HG02763 (cell line): ENCODE results near the gene TCF4.

Experiments used
- ATAC-seq: cut with Tn5 transposase; IDR thresholded peaks from one replicate; pipeline ENCODE4 v1.9.1; 2021; ENCODE audit warnings: mild to moderate bottlenecking, moderate library complexity; ENCODE audit not compliant: unreplicated experiment

Gene TCF4

DNA sequence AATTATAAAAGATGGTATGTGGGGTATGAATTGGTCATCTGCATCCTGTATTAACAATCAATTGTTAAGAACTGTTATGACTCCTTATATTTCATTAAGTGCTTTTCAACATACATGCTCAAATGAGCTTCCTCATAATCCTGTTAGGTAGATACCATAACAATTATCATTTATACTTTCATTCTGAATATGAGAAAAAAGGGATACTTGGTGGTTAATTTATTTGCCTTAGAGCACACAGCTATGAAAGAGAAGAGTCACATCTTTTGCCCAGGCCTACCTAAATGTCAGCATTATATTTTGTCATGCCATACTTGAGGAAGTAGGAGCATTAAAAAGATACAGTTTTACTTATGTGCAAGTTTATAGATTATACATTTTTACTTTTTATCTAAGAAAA is 169.6 kb downstream of the TCF4 start:
- no peak for ATAC-seq

DNA sequence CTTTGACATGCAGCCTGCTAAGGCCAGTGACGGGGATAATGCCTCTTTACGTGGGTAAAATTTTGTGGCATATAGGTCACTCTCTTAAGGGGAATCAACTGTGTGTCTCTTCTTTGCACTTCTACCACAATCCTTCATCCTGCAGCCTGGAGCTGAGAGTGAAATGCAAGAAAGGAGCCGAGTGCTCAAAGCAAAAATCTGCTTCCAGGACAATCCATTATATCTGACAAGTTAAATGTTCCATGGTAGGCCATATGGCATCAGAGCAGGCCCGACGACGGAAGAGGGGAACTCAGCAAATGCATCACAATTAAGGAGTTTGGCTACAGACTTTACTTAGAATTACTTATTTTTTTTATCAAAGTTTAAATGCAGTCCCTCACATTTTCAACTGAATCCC is 171.2 kb downstream of the TCF4 start:
- no peak for ATAC-seq

DNA sequence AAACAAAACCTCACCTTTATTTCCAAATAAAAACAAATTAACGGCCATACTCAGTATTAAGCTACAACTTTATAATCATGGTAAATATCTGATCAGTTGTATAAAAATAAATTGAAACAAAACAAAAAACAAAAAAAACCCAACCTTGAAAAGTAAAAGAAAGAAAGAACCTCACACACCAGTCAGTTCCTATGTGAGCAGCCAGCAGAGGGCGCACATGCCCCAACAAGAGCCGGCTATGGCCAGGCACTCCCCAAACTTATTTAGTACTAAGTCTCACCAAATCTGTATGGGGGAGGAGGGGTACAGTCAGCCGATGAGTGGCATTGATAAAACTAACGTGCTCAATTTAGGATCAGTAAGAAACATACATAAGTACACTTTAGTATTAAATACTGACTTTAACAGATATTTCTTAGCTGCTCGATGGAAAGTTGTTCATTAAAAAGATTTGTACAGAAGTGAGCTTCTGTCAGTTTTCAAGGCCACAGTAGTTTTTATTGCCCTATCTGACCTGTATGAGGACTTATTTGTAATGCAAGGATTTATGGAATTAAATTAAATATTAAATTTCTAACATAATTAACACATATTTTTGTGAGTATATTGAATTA is 172.6 kb downstream of the TCF4 start:
- ATAC-seq: peak; percentile 83

DNA sequence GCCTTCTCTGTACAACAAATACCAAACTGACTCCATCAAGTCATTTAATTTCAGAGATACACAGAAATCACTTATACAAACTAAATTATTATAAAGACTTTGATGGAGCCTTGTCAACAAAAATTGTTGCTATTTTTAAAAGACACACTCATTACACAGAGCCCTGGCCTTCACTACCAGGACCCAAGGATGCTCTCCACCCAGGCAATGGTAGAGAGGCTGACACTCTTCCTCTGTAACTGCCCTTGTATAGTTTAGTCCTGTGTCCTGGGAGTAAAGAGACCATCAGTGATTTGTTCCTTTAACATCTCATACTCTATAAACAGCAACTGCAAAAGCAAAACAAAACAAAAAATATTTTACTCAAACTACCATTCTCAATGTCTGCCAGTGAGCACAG is 173.5 kb downstream of the TCF4 start:
- ATAC-seq: no peak

DNA sequence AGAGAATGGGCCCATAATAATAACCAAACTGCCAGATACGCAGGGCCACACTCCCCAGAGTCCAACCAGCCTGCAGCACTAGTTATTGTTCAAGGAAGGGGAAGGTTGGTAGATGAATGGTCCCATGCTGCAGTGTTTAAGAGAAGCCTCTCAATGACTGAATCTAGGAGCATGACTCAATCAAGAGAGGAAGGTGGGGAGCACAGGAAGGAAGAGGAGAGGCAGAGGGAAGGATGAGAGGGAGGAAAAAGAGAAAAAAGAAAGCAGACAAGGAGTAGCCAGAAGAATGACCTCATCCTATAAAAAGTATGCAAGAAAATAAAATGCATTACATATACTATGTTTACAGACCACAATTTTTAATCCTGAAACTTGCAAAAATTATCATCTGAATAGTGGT is 174.5 kb downstream of the TCF4 start:
- ATAC-seq: no peak

DNA sequence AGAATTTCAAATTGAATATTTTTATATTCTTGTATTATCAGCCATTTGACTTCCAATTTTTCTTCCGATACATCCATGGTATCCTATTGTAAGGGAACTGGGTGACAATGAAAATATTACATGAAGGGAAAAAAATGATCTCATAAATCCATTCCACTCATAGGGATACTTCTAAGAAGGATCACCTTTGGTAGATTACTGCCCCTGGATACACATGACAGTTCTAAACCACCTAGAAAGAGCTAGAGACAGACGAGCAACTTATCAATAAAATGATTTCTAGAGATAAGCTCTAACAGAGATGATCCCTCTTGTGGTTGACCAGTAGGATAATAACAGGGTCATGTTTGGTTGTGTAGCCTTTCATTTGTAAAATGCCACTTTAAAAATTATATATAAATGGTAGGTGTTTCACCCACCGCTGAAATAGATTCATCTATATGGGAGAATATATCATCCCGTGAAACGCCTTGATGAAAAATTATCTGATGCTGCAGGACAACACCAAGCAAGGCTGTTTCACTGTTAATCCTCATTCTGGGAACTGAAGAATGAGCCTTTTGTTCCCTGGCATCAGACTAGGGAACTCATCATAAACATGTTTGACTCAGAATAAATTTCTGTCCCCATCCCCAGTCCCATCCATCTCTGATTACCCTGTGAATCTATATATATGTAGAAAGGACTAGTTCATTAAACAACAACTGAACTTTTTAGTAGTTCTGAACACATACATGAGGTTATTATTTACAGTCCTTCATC is 180.0 kb downstream of the TCF4 start:
- ATAC-seq: no peak

DNA sequence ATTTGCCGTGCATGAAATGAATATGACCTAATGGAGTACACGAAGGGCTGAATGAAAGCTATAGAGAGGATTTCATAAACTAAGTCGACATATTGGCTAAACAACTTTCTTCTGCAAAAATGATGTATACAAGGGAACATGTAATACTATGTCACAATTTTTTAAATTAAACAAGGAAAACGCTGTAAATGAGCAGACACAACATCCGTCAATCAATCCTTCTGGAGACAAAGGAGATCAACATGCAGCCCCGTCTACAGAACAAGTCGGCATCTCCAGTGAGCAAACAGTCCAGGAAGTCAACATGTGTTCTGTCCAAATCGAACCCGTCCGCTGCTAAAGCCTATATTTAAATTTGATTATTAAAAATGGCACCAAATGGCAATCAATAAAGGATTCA is 180.8 kb downstream of the TCF4 start:
- no peak for ATAC-seq

DNA sequence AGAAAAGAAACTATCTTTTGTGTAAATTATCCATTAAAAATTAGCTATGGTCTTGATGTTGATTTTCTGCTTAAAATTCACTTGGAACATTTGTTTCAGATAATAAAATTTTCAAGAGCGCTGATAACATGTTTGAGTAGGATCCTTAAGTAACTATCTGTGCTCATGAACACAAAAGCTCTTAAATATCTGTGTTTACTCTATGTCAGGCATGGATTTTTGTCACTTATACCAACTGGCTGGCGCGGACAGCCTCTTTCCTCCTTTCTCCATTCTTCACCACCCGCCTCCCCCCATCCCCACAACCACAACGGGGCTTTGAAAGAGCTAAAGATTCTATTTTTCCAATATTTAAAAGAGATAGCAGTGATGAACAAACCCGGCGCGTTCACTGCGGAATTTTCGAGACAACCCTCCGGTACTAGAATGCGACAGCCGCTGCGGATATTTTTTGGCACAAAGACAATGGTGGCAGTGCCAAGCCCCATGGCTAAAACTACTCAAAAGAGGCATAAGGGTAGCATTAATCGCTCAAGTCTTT is 181.5 kb downstream of the TCF4 start:
- ATAC-seq: no peak

DNA sequence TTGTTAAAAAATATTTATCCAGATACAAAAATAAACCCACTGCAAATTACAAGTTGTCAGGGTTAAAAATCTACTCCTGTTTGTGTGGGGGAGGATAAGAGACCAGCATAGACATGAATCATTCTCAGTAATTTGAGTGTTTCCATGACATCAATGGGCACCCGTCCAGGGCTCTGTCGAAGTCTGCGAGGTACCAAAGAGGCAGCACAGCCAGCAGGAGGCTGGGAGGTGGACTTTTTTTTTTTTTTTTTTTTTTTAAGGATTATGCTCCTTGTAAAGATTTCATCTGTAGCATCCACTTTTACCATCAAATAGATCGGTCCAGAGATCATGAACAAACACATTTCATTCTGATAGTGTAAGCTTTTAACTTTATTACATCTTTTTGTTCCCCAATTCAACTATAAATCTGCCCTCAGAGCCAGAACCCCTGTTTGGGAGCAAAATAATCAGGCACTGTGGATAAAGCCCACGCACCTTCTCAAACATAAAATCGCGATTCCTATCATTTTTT is 182.0 kb downstream of the TCF4 start:
- ATAC-seq: no peak

DNA sequence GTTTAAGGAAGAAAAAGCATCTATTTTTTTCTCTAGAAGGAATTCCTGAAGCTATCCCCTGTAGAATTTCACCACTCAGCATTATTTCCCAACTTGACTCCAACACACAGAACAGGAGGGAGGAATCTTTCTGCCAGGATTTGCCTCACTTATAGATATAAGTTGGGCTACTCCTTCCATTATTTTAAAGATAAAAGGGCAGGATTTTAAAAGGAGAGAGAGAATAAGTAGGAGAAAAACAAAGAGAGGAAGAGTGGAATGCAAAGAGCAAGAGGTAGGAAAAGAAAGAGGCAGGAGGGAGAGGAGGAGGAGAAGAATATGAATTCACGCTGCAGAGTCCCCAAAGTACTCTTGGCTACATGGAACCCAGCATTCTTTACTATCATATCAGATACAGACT is 182.5 kb downstream of the TCF4 start:
- no peak for ATAC-seq

DNA sequence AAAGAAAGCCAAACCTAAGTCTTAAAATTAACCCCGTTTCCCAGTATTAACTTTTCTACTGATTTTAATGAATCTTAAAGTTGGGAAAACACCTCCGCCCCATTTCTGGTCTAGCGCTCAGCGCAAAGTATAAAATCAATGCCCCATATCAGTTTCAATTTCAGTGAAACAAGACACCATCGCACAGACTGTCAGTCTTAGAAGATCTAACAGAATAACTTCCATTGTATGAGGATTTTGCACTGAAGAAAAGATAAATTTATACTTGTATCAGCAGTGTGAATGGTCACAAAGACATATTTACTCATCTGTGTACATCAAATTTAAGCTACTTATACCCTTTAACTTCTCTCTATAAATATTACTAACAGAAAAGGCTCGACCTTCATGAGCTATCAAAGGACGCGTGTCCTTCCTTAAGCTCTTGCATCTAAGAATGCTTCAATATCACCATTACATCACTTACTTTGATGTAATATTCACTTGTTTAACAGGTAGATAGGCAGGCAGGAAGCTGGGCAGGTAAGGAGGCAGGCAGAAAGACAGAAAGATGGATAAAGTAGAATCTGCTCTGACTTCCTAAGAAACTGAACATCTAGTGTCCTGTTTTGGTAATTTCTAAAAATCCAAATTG is 183.0 kb downstream of the TCF4 start:
- no peak for ATAC-seq

DNA sequence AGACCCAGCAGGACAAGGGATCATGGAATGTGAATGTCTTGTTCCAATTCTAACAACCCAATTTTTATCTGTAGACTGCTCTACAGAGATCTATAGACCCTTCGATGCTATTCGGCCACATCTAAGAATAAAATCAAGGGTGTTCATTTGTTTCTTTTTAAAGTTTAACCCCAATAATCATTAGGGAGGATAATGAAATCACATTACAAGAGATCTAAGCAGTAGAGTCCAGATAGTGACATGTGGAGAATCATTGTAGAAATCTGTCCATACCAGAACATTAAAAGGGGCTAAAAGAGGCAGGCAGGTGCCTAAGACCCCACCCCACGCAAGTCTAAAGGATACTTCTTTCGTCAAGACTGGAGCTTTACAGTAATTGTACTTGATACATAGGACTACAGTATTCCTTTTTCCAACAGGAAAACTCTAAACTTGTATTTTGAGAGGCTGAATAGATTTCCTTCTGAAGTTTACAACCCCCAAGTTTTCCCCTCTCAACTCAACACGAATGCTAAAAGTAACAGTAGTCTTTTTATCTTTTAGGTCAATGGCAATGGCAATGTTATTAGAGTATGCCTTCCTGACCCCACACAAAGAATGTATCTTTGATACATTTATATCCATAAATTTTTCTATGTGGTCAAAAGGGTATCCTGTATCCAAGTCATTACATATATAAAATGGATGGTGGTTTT is 183.7 kb downstream of the TCF4 start:
- ATAC-seq: no peak

DNA sequence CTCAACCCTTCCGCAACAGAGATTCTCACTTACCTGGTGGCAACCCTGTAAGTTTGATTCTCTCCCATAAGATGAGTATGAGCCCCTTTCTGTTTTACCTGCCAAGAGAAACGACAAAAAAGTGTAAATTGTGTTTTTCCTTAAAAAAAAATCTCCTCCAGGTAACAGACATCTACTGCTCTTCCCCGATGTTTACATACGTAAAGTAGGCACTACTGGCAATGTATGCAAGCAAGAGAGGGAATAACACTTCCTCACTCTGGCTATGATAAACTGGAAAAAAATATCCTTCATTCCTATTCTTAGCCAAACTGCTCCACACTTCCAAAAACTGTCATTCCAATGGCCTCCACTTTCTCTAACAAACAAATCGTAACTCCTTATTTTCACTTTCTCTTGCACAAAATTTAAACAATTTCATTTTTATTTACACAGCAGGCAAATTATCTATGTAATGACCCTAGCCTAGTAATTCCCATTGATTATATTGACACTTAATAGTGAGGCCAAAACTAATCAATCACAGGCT is 184.5 kb downstream of the TCF4 start:
- ATAC-seq: no peak

DNA sequence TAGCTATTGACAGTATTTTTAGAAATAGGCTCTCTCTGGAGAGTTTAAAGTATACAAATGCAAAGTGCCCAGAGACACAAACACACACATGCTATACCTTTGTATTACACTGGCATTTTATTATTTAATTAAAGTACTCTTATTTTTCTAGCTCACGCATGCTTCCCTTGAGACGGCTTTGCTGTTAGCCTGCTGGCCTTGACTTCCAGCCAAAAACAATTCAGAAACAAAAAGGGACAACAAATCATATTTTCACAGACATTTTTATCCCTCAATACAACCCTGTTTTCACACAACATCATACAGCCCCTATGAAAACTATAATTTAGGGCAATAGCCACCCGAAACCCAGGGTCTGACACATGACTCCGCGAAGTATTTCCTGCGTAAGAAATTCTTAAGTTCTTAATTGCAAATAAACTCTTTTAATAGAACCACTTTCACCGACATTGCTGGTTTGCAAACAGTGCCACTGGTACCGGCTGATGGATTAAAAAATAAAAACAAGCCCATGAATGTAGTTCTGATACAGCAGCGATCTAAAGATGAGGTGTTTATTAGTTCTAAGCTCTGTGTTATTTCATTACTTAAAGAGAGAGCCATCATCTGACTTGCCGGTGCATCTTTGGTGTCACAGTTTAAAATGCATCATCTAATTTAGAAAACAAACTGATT is 185.1 kb downstream of the TCF4 start:
- ATAC-seq: no peak

DNA sequence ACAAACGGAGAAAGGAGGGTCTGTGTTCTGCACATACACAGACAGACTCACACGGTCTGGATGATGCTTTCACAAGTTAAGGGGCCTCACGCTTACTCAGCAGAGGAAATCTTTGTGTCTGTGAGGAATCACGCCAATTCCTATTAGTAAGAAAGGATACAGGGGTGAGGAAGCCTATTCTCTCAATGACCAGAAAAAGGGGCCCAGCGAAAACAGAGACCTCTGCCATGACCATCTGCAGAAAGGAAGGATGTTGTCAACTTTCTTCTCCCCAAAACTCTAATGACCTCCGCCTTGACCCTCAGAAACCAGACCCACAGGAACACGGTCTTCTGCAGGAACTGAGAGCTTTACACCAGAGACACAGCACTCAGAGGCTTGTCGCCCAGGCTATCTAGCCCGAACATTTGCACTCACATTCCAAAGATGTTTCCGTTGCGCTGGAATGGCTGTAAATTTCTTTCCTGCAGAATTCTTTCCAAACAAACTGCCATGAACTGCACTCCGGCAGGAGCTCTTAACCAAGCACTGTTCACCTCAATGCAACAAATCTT is 186.3 kb downstream of the TCF4 start:
- no peak for ATAC-seq

DNA sequence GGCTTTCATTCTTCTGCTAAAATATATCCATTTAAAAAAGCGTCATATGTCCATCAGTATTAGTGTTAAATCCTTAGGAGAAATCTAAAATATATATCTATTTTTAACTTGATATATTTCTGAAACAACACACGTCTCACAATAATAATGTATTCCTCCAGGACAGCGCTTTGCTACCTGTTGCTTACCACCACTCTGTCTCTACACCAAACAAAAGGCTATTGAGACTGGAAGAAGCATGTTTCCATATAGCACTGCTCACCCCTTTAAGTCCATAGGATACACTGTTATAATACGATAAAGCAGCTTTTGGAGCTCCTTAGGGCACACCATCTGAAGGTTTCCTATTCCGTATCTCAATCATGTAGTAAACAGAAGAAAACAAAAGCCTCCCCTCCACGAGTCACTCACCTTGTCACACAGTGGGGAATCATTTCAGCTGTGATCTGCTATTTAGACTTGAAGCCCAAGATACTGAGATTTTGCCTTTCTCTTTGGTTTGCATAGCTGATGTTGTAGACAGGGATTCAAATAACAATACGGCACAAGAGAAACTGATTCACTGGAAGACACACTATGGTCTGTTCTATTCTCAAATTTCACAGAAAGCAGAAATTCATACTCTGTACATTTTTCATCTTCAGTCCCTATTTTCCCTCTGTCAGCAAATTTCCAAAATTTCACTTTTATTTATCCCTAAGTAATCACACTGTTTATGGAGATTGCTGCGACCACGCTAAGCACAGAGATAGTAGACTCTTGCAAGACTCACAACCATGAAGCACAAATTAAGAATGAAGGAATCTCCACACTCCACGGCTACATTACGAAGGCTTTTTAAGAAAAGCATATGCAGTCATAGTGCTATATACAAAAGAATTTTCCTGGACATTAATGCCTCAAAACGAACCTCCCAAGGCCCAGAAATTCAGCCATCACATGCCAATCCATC is 187.1 kb downstream of the TCF4 start:
- no peak for ATAC-seq

DNA sequence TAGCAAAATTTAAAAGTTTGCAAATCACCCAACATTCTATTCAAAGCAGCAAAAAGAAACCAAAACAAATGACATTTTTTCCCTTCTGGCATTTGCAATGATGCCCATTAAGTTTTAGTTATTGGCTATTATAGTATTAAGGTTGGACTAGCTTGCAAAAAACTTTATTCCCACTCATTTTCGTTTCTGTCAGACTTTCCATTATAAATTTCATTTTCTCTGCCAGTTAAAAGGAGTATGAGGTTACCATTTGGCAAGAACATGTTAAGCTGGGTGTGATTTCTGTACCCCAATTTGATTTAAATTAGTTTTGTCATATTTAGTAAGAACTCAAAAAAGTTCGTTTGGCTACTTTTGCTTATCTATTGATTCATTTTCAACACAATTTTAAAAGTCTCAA is 187.9 kb downstream of the TCF4 start:
- no peak for ATAC-seq

DNA sequence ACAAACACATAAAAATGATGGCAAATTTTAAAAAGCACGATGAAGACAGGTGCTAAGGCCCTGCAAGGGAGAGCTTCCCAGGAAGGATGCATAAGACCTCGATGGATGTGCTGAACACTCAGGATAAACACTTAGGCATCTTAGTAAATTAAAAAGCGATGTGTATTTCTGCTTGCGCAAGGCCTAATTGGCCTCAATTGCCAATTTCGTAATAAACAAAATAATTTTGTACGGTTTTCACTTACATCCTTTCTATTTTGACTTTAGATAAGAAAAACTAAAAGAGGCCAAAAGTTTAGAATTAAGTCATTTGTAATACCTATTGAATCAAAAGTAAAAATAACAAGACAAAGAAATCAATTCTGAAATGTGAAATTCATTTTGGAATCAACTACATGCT is 189.1 kb downstream of the TCF4 start:
- no peak for ATAC-seq

DNA sequence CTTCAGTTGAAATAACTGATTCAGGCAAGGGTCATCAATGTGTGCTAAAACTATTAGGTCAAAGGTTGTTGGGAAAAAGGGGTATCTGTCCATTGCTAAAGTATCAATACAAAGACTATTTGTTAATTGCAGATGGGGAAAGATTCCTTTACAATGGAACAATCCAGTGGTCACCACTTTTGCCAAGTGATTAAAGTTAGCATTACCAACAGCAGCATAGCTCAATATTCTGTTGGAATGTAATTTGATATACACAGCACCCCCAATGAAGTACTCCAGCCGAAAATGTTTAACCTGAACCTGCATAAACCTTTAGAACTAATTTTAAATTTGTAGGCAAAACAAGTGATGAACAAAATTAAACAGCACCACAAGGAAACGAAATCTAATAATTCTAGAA is 191.0 kb downstream of the TCF4 start:
- ATAC-seq: no peak
